Spleen (tissue), 11 donors: Measurements from ENCODE around the gene ETFB. TPM values are rescaled to one million over a fixed set of nuclear protein-coding genes. Genes with fewer than 3 reads are reported as not detected.

Experiments used
- DNase-seq: peaks from one replicate; pipeline ENCODE4 v3.0.0-alpha.2; 2020
- H3K27ac ChIP-seq, 8 donors: fragments of 200-600 bp; sonication (generic) in 7 of 8; 1 replicate in 4 of 8; 2 replicates in 4 of 8; pipeline versions ENCODE4 v1.5.0 to v1.8.0; 2016 to 2021; ENCODE audit warnings: inconsistent platforms in 4 of 8, mild to moderate bottlenecking in 4 of 8, moderate library complexity in 1 of 8
- H3K27me3 ChIP-seq, 7 donors: fragments of 200-600 bp; sonication (generic) in 6 of 7; replicated peaks in 1 of 7; 1 replicate in 4 of 7; 2 replicates in 3 of 7; pipeline versions ENCODE4 v1.5.0 to v1.8.0; 2016 to 2021; ENCODE audit warnings: inconsistent platforms in 3 of 7, mild to moderate bottlenecking in 1 of 7
- H3K36me3 ChIP-seq, 6 donors: fragments of 200-600 bp; sonication (generic) in 5 of 6; 1 replicate in 4 of 6; 2 replicates in 2 of 6; pipeline versions ENCODE4 v1.5.0 to v1.8.0; 2016 to 2021; ENCODE audit warnings: inconsistent platforms in 2 of 6
- H3K4me1 ChIP-seq, 6 donors: fragments of 200-600 bp; sonication (generic) in 5 of 6; 1 replicate in 3 of 6; 2 replicates in 3 of 6; pipeline versions ENCODE4 v1.5.0 to v1.8.0; 2016 to 2021; ENCODE audit warnings: inconsistent platforms in 3 of 6
- H3K4me3 ChIP-seq, 8 donors: fragments of 200-600 bp; sonication (generic) in 7 of 8; 1 replicate in 4 of 8; 2 replicates in 4 of 8; pipeline versions ENCODE4 v1.5.0 to v1.8.0; 2016 to 2021; ENCODE audit warnings: inconsistent platforms in 4 of 8, mild to moderate bottlenecking in 4 of 8, moderate library complexity in 2 of 8
- H3K9me3 ChIP-seq, 8 donors: fragments of 200-600 bp; sonication (generic) in 7 of 8; 1 replicate in 4 of 8; 2 replicates in 4 of 8; pipeline versions ENCODE4 v1.5.0 to v1.8.0; 2016 to 2021; ENCODE audit warnings: inconsistent platforms in 4 of 8
- POLR2A ChIP-seq, 3 donors: fragments of 450-650 bp; IDR thresholded peaks; one replicate each; pipeline ENCODE4 v1.5.1; 2017; ENCODE audit warnings: antibody characterized with exemption in 3 of 3, mild to moderate bottlenecking in 1 of 3
- POLR2AphosphoS5 ChIP-seq, 3 donors: sonication (generic); formaldehyde crosslinking; IDR thresholded peaks; one replicate each; pipeline ENCODE4 v1.5.1; 2017; ENCODE audit warnings: antibody characterized with exemption in 3 of 3
- WGBS, 5 donors: extraction: QIAGEN DNeasy Blood & Tissue Kit in 3 of 5; methylation state at CpG; one replicate each; pipeline versions ENCODE4 v1.1.5 to v1.1.7; 2013 to 2018; 5-methylcytosine and 5-hydroxymethylcytosine counted together
- intact Hi-C: fragments of 100-400 bp; cut with DNase I; formaldehyde crosslinking; loops from one replicate; pipeline ENCODE4 v1.15.0; 2023; ENCODE audit warnings: low total_unique reads
- polyA plus RNA-seq, 3 donors: library from polyadenylated mRNA; stranded (reverse); fragments of 200-250 nt; gene quantifications; one replicate each; pipeline ENCODE4 v1.2.1, GENCODE V29; 2013
- total RNA-seq, 7 donors: library from RNA; depleted of rRNA in 3 of 7; stranded (reverse); fragments of >200 nt in 3 of 7; fragmentation: NEBNext Ultra II Directional in 4 of 7; extraction: Animal tissue kit (Norgen Biotek cat#: 25700) in 4 of 7; gene quantifications; one replicate each; pipeline versions ENCODE4 v1.1.0 to v1.2.1, GENCODE V29; 2016 to 2021
- TF ChIP-seq, protein P1 (sequence below), 11 experiments: fragments of 200-600 bp in 7 of 11; fragments of 450-650 bp in 4 of 11; sonication (generic) in 4 of 11; IDR thresholded peaks in 8 of 11; conservative IDR thresholded peaks in 3 of 11; 1 replicate in 7 of 11; 2 replicates in 4 of 11; pipeline versions ENCODE4 v1.4.0 to v1.8.0; 2016 to 2021; ENCODE audit warnings: antibody characterized with exemption in 11 of 11, inconsistent platforms in 4 of 11, mild to moderate bottlenecking in 1 of 11
- donor health status: healthy with polysubstance abuse.
- donor health status: DM: no; HTN: no; CAD: no; lungs with moderate emphysema.
- donor health status: DM: no; HTN: no; CAD: no.
- donor health status: Bipolar disorder and iron deficiency.
- donor health status: healthy.
- donor health status: DM: no; HTN: no; CAD: no.
- donor health status: DM: yes; HTN: yes; CAD: no.

The ETFB gene
- total and polyA plus RNA-seq, 10 donors, result 41.4 to 133 (median 71.0) TPM

DNA sequence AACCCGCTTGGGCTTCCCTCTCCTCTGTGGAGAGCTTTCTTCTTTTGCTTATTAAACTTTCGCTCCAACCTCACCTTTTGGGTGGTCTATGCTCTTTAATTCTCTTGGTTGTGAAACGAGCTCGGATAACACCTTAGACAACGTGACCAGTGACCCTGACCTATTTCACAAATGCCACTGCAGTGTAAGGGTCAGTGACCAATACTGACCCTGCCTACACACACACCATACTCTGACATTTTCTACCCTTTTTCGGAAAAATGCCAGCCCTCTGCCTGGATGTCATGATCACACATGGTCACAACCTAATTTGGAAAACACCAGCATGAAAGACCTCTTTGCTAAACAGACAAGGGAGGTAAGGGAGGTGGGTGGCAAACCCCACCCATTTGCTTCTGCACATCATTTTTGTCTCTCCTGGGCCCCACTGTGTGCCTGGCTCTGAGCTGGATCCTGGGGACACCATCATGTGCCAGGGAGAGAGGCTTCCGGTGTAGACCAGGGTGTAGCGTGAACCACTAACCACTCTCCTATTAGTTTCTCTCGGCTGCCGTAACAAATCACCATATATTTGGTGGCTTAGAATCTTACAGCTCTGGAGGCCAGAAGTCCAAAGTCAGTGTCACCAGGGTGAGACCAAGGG lies 9.9 kb downstream of the ETFB start:
- Histone ChIP-seq H3K4me3 (no peak overlapping the region), H3K9me3 (no peaks in the 10 kb centered on the region), H3K4me1 (no peaks in the 10 kb centered on the region), H3K27ac (no peak overlapping the region), H3K27me3 (no peaks in the 10 kb centered on the region), H3K36me3 (peaks cover 0 to 28% (median 11%) of the 10 kb centered on the region in 6 donors)
- TF ChIP-seq POLR2AphosphoS5 (IDR thresholded peaks at IDR 0.05) (no peak), POLR2A (IDR thresholded peaks at IDR 0.05) (no peak)
- TF ChIP-seq, protein P1, sequence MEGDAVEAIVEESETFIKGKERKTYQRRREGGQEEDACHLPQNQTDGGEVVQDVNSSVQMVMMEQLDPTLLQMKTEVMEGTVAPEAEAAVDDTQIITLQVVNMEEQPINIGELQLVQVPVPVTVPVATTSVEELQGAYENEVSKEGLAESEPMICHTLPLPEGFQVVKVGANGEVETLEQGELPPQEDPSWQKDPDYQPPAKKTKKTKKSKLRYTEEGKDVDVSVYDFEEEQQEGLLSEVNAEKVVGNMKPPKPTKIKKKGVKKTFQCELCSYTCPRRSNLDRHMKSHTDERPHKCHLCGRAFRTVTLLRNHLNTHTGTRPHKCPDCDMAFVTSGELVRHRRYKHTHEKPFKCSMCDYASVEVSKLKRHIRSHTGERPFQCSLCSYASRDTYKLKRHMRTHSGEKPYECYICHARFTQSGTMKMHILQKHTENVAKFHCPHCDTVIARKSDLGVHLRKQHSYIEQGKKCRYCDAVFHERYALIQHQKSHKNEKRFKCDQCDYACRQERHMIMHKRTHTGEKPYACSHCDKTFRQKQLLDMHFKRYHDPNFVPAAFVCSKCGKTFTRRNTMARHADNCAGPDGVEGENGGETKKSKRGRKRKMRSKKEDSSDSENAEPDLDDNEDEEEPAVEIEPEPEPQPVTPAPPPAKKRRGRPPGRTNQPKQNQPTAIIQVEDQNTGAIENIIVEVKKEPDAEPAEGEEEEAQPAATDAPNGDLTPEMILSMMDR (IDR thresholded peaks at IDR 0.05 in 8 of 11, conservative IDR thresholded peaks at IDR 0.05 in 3 of 11), result no peak
- no peak for DNase-seq
- WGBS, 5 donors, result 94 to 97% (median 95%) methylated on average over 10 of the region's 10 CpGs
- intact Hi-C loops, result no loop called here

GRCh38 chr19:51354742-51355148 lies 11.4 kb downstream of the ETFB start:
- H3K27me3 ChIP-seq, result no peaks in the 10 kb centered on the region
- DNase-seq, result no peak
- H3K36me3 ChIP-seq, result peaks cover 0 to 44% (median 26%) of the 10 kb centered on the region in 6 donors
- H3K4me3 ChIP-seq, result no peak overlapping the region
- no peaks in the 10 kb centered on the region for H3K4me1 ChIP-seq
- TF ChIP-seq POLR2AphosphoS5 (IDR thresholded peaks at IDR 0.05) (no peak), POLR2A (IDR thresholded peaks at IDR 0.05) (no peak)
- TF ChIP-seq, protein P1 (IDR thresholded peaks at IDR 0.05 in 8 of 11, conservative IDR thresholded peaks at IDR 0.05 in 3 of 11), result no peak
- H3K9me3 ChIP-seq, result no peaks in the 10 kb centered on the region
- intact Hi-C loops, result no loop called here
- 62 to 76% (median 72%) methylated on average over 8 of the region's 8 CpGs for WGBS, 5 donors
- H3K27ac ChIP-seq, result no peak overlapping the region

DNA sequence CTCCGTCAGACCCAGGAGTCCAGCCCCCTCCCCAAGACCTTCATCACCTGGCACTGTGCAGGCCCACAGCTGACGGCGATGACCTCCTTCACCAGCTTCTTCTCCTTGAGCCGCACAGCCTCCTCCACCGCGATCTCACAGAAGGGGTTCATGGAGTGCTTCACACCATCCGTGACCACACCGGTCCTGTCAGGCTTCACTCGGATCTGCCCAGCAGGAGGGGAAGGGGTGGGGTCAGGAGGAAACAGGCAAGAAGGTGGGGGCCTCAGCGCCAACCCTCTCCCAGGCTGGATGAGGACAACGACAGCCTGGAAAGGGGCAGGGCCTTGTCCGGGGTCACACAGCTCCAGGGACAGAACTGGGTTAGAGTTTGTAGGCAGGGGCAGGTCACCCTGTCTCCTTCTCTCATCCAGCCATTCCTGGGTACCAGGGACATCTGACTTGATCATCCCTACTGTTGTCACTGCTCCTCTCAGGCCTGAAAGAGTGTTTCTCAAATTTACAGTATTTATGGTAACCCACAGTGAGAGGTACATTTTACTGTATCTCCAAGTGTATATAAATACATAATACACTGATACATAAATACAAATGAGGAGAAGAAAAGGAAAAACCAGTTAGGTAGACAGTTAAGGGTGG lies 12.0 kb downstream of the ETFB start:
- H3K36me3 ChIP-seq, result peaks cover 0 to 49% (median 26%) of the 10 kb centered on the region in 6 donors
- no peak for DNase-seq
- H3K27me3 ChIP-seq, result no peaks in the 10 kb centered on the region
- no peak overlapping the region for H3K4me3 ChIP-seq
- H3K27ac ChIP-seq, result no peak overlapping the region
- no peaks in the 10 kb centered on the region for H3K4me1 ChIP-seq
- TF ChIP-seq POLR2A (IDR thresholded peaks at IDR 0.05), result no peak
- TF ChIP-seq POLR2AphosphoS5 (IDR thresholded peaks at IDR 0.05), result no peak
- TF ChIP-seq, protein P1 (IDR thresholded peaks at IDR 0.05 in 8 of 11, conservative IDR thresholded peaks at IDR 0.05 in 3 of 11), result no peak
- H3K9me3 ChIP-seq, result no peaks in the 10 kb centered on the region
- intact Hi-C loops, result no loop called here
- WGBS, 5 donors, result 78 to 90% (median 88%) methylated on average over 12 of the region's 12 CpGs

GRCh38 chr19:51352783-51353360 lies 13.3 kb downstream of the ETFB start:
- Histone ChIP-seq H3K36me3 (peaks cover 0 to 62% (median 26%) of the 10 kb centered on the region in 6 donors), H3K4me1 (no peaks in the 10 kb centered on the region), H3K27me3 (no peaks in the 10 kb centered on the region), H3K27ac (no peak overlapping the region), H3K9me3 (no peaks in the 10 kb centered on the region), H3K4me3 (no peak overlapping the region)
- DNase-seq, result no peak
- WGBS, 5 donors, result 90 to 98% (median 97%) methylated on average over 12 to 16 of the region's 16 CpGs
- TF ChIP-seq POLR2A (IDR thresholded peaks at IDR 0.05), result no peak
- TF ChIP-seq POLR2AphosphoS5 (IDR thresholded peaks at IDR 0.05), result no peak
- TF ChIP-seq, protein P1 (IDR thresholded peaks at IDR 0.05 in 8 of 11, conservative IDR thresholded peaks at IDR 0.05 in 3 of 11), result no peak
- intact Hi-C loops, result no loop called here
